Smooth muscle cell (in vitro differentiated cells): ENCODE measurements around the gene QPCT. TPM values are rescaled to one million over a fixed set of nuclear protein-coding genes. Genes with fewer than 3 reads are reported as not detected.
A peak's percentile ranks its signal among the peaks of the same experiment; 100 is the strongest.

Experiments used
- DNase-seq: peaks from one replicate; lab custom pipeline; 2025; ENCODE audit not compliant: unreplicated experiment; lab: John Stamatoyannopoulos, UW
- H2AFZ ChIP-seq: fragments of 200-600 bp; sonication (generic); 2 replicates; pipeline ENCODE4 v1.6.0; 2016; ENCODE audit warnings: antibody characterized with exemption, low read depth, mild to moderate bottlenecking
- H3F3A ChIP-seq: fragments of 200-600 bp; sonication (generic); 2 replicates; pipeline ENCODE4 v1.6.0; 2017; ENCODE audit warnings: antibody characterized with exemption, low read depth
- H3K27ac ChIP-seq: fragments of 200-600 bp; sonication (generic); 2 replicates; pipeline ENCODE4 v1.5.1; 2016; ENCODE audit warnings: low read depth, mild to moderate bottlenecking
- H3K27me3 ChIP-seq: fragments of 200-600 bp; sonication (generic); 2 replicates; pipeline ENCODE4 v1.6.1; 2016; ENCODE audit warnings: low read depth, mild to moderate bottlenecking
- H3K36me3 ChIP-seq: fragments of 200-600 bp; sonication (generic); 2 replicates; pipeline ENCODE4 v1.5.1; 2016; ENCODE audit warnings: low read depth
- H3K4me1 ChIP-seq: fragments of 200-600 bp; sonication (generic); 2 replicates; pipeline ENCODE4 v1.5.1; 2016; ENCODE audit warnings: low read depth
- H3K4me2 ChIP-seq: fragments of 200-600 bp; sonication (generic); 2 replicates; pipeline ENCODE4 v1.6.0; 2016; ENCODE audit warnings: mild to moderate bottlenecking
- H3K4me3 ChIP-seq: fragments of 200-600 bp; sonication (generic); 2 replicates; pipeline ENCODE4 v1.5.1; 2016; ENCODE audit warnings: mild to moderate bottlenecking
- H3K79me2 ChIP-seq: fragments of 200-600 bp; sonication (generic); 2 replicates; pipeline ENCODE4 v1.6.0; 2016; ENCODE audit warnings: low read depth, mild to moderate bottlenecking
- H3K9ac ChIP-seq: fragments of 200-600 bp; sonication (generic); 2 replicates; pipeline ENCODE4 v1.6.0; 2016; ENCODE audit warnings: low read depth
- H3K9me3 ChIP-seq: fragments of 200-600 bp; sonication (generic); replicated peaks from 2 replicates; pipeline ENCODE4 v1.5.1; 2016; ENCODE audit warnings: low read depth
- H4K20me1 ChIP-seq: fragments of 200-600 bp; sonication (generic); 2 replicates; pipeline ENCODE4 v1.6.0; 2016; ENCODE audit warnings: low read depth
- WGBS: methylation state at CpG from one replicate; pipeline ENCODE4 v1.1.7; 2016; ENCODE audit warnings: low lambda C conversion rate; 5-methylcytosine and 5-hydroxymethylcytosine counted together
- polyA plus RNA-seq: library from polyadenylated mRNA; unstranded; fragments of >200 nt; fragmentation: Nextera tagmentation; extraction: Ambion mirVana; gene quantifications from 2 replicates; pipeline ENCODE4 v1.2.1, GENCODE V29; 2016
- total RNA-seq: library from RNA; depleted of rRNA; stranded (reverse); fragments of >200 nt; gene quantifications from 2 replicates; pipeline ENCODE4 v1.2.3, GENCODE V29; 2014
- TF ChIP-seq, protein P1 (sequence below): fragments of 200-600 bp; sonication (generic); IDR thresholded peaks from 2 replicates; pipeline ENCODE4 v1.5.1; 2017; ENCODE audit warnings: borderline replicate concordance, mild to moderate bottlenecking, antibody characterized with exemption; ENCODE audit not compliant: insufficient read depth, poor library complexity, severe bottlenecking

The QPCT gene
- total and polyA plus RNA-seq, 2 experiments from 2014 or later, result 0.58 to 2.0 TPM

GRCh38 chr2:37389395-37389794, 45.0 kb downstream of the QPCT start:
- Histone ChIP-seq H3F3A (peaks cover 9% of the 10 kb centered on the region), H3K9me3 (no peaks in the 10 kb centered on the region)

GRCh38 chr2:37389989-37390765, 45.7 kb downstream of the QPCT start:
- H3K27ac ChIP-seq, result peak overlapping the region; percentile 78
- 23% methylated on average over 5 of the region's 5 CpGs for WGBS
- no peaks in the 10 kb centered on the region for H3K27me3 ChIP-seq
- H3K4me2 ChIP-seq, result peak overlapping the region; percentile 13
- no peak for DNase-seq
- no peak overlapping the region for H2AFZ ChIP-seq
- no peak overlapping the region for H3K4me3 ChIP-seq
- H3K36me3 ChIP-seq, result no peaks in the 10 kb centered on the region
- TF ChIP-seq, protein P1, sequence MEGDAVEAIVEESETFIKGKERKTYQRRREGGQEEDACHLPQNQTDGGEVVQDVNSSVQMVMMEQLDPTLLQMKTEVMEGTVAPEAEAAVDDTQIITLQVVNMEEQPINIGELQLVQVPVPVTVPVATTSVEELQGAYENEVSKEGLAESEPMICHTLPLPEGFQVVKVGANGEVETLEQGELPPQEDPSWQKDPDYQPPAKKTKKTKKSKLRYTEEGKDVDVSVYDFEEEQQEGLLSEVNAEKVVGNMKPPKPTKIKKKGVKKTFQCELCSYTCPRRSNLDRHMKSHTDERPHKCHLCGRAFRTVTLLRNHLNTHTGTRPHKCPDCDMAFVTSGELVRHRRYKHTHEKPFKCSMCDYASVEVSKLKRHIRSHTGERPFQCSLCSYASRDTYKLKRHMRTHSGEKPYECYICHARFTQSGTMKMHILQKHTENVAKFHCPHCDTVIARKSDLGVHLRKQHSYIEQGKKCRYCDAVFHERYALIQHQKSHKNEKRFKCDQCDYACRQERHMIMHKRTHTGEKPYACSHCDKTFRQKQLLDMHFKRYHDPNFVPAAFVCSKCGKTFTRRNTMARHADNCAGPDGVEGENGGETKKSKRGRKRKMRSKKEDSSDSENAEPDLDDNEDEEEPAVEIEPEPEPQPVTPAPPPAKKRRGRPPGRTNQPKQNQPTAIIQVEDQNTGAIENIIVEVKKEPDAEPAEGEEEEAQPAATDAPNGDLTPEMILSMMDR, result no peak
- H3K9ac ChIP-seq, result peak overlapping the region; percentile 22
- H3F3A ChIP-seq, result peaks cover 9% of the 10 kb centered on the region
- no peaks in the 10 kb centered on the region for H3K4me1 ChIP-seq
- no peaks in the 10 kb centered on the region for H3K79me2 ChIP-seq
- H3K9me3 ChIP-seq, result no peaks in the 10 kb centered on the region
- H4K20me1 ChIP-seq, result no peaks in the 10 kb centered on the region

More at GRCh38 chr2:37389395-37389794, 45.0 kb downstream of the QPCT start:
- H3K9ac ChIP-seq, result peak overlapping the region; percentile 22
- H4K20me1 ChIP-seq, result no peaks in the 10 kb centered on the region
- H3K4me3 ChIP-seq, result no peak overlapping the region
- H2AFZ ChIP-seq, result no peak overlapping the region
- TF ChIP-seq, protein P1, result no peak
- H3K4me2 ChIP-seq, result peak overlapping the region; percentile 13
- H3K36me3 ChIP-seq, result no peaks in the 10 kb centered on the region
- no peak for DNase-seq
- H3K27ac ChIP-seq, result peak overlapping the region; percentile 78
- H3K79me2 ChIP-seq, result no peaks in the 10 kb centered on the region
- H3K4me1 ChIP-seq, result no peaks in the 10 kb centered on the region
- H3K27me3 ChIP-seq, result no peaks in the 10 kb centered on the region

DNA sequence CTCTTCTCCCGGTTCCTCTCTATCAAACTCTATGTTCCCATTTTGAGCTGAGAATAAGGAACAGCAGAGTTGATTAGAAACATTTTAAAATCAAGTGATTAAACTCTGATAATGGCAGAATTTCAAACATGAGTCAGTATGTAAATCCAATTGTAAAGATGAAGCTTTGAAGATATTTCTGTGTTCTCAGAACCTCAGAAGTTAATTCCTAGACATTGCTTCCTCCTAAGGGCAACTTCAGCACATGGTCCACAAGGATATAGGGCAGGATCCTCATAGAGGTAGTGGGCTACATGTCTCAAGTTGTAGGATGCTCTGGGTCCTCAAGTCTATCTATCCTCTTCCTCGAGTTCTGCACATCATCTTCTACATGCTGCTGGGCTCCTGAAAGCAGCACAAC, 46.3 kb downstream of the QPCT start:
- 63% methylated on average over 2 of the region's 2 CpGs for WGBS
- H3K27me3 ChIP-seq, result no peaks in the 10 kb centered on the region
- H3K79me2 ChIP-seq, result no peaks in the 10 kb centered on the region
- no peaks in the 10 kb centered on the region for H3K36me3 ChIP-seq
- H2AFZ ChIP-seq, result no peak overlapping the region
- H3K4me2 ChIP-seq, result peak overlapping the region; percentile 7
- TF ChIP-seq, protein P1, result no peak
- H3K4me1 ChIP-seq, result no peaks in the 10 kb centered on the region
- DNase-seq, result no peak
- no peak overlapping the region for H3K4me3 ChIP-seq
- H3K27ac ChIP-seq, result peak overlapping the region; percentile 78
- H4K20me1 ChIP-seq, result no peaks in the 10 kb centered on the region
- H3K9me3 ChIP-seq, result no peaks in the 10 kb centered on the region
- H3F3A ChIP-seq, result peaks cover 9% of the 10 kb centered on the region
- no peak overlapping the region for H3K9ac ChIP-seq

GRCh38 chr2:37391711-37392110, 47.3 kb downstream of the QPCT start:
- Histone ChIP-seq H3K9ac (no peak overlapping the region), H3K9me3 (no peaks in the 10 kb centered on the region), H2AFZ (no peak overlapping the region), H3K36me3 (no peaks in the 10 kb centered on the region), H3F3A (peaks cover 9% of the 10 kb centered on the region), H3K27ac (no peak overlapping the region), H4K20me1 (no peaks in the 10 kb centered on the region), H3K4me2 (no peak overlapping the region), H3K79me2 (no peaks in the 10 kb centered on the region), H3K4me1 (no peaks in the 10 kb centered on the region), H3K27me3 (no peaks in the 10 kb centered on the region), H3K4me3 (no peak overlapping the region)
- no peak for DNase-seq
- TF ChIP-seq, protein P1, result no peak
- 98% methylated on average over 8 of the region's 8 CpGs for WGBS
